Retina (tissue), 1 donor: ENCODE measurements around the gene CBX7.
"Not testable (repeated sequence)": the region's sequence is repeated elsewhere in the genome, so short reads cannot be mapped to it uniquely, and the experiment has no call there.

ENCODE experiments used
- DNase-seq: peaks from one replicate; pipeline ENCODE4 v3.0.0-alpha.2; 2016

Gene CBX7

GRCh38 chr22:39173787-39174497 lies 21.5 kb upstream of the CBX7 start:
- DNase-seq: no peak

GRCh38 chr22:39173050-39173706 lies 20.7 kb upstream of the CBX7 start:
- DNase-seq: no peak

DNA sequence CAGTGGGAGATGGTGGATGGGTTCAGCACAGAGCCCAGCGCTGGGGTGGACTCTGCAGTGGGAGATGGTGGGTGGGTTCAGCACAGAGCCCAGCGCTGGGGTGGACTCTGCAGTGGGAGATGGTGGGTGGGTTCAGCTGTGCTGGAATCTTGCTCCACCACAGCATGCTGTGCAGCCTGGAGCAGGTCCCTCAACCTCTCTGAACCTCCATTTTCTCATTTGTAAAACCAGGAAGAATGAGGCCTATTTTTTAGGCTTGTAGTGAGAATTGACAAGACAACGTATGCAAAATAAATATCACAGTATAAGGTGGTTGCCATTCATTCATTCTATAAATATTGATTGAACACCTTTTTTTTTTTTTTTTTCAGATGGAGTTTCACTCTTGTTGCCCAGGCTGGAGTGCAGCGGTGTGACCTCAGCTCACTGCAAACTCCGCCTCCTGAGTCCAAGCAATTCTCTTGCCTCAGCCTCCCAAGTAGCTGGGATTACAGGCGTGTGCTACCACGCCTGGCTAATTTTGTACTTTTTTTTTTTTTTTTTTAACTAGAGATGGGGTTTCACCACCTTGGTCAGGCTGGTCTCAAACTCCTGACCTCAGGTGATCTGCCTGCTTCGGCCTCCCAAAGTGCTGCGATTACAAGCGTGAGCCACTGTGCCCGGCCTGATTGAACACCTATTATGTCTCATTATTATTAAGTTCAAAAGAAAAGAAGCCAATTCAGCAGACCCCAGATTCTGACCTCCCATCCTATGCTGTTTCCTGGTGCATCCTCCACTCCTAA lies 20.0 kb upstream of the CBX7 start:
- DNase-seq: not testable (repeated sequence)

DNA sequence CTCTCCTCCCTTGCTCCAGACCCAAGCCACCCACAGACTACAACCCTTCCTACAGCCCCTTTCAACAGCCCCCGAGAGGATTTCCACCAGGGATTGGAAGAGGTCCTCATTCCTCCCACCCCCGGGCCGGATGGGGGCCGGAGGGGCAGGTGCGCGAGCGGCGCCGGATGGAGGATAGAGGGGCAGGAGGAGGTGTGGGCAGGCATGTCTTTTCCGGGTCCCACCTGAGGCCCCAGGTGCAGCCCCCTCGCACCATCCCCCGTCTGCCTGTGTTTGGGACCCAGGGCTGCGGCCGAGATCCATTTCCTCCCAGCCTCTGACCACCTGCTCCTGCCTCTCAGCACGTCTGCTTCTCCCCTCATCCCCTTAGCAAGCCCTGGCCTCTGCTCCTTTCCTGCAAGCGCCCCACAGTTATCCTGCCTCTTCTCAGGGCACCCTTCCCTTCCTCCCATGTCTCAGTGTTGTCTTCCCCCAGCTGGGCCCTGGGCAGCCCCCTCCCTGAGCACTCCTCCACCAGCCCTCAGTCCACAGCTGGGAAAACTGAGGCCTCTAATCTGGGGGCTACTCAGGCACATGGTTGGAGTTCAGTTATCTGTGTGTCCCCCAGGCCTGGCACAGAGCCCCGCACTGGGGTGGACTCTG lies 19.3 kb upstream of the CBX7 start:
- no peak for DNase-seq

GRCh38 chr22:39170825-39171622 lies 18.5 kb upstream of the CBX7 start:
- DNase-seq: peak; percentile 92

DNA sequence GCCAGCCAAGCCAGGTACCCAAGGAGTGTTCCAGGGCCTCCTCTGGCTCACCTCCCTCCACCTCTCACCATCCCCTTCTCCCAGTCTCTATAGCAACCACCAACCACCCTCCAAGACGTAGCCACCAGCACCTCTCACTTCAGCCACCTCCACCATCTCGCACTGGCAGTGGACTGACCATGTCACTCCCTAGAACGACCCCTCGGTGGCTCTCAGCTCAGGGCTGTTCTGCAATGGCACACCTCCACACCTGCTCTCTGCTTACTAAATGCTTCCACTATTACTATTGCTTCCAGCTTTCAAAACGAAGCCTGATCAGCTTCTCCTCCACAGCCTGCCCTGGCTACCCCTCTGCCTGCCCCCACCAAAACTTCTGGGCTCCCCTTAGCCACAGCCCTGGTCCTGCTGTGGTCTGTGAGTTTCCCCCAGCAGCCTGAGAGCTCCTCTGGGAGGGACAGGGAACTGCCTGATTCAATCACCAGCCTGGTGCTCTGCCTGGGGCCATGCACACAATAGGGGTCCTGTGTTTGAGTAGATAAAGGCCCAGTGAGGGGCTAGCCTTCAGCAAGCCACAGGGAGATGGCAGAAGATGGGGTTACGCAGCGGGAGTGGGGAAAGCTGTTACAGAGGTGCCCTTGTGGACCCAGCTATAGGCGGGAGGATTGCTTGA lies 17.5 kb upstream of the CBX7 start:
- DNase-seq: no peak

- no peak for DNase-seq
Measured at GRCh38 chr22:39166547-39166946, 14.1 kb upstream of the CBX7 start.

DNA sequence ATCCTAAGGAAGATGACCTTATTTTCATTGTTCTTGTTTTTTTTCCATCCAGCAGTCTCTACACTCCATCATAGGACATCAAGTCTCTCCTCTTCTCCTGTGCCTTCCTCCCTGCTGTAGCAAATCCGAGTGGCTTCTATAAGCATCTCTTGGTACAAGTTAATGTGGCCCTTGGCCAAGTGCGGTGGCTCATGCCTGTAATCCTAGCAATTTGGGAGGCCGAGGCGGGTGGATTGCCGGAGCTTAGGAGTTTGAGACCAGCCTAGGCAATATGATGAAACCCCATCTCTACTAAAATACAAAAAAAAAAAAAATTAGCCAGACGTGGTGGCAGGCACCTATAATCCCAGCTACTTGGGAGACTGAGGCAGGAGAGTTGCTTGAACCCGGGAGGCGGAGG lies 3.6 kb upstream of the CBX7 start:
- DNase-seq: not testable (repeated sequence)

DNA sequence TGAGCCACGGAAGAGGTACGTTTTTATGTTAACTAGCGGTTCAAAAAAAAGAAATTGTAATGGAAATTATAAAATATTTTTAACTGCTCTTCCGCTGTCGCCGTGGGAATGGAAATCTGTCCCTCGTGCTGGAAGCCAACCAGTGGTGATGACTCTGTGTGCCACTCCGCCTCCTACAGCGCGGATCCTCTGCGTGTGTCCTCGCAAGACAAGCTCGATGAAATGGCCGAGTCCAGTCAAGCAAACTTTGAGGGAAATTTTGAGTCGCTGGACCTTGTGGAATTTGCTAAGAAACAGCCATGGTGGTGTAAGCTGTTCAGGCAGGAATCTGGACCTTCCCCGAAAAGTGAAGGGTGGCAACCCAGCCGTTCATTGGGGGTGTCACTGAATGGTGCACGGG lies 2.9 kb upstream of the CBX7 start:
- no peak for DNase-seq

GRCh38 chr22:39153220-39153717 lies 789 bp upstream of the CBX7 start:
- no peak for DNase-seq

DNA sequence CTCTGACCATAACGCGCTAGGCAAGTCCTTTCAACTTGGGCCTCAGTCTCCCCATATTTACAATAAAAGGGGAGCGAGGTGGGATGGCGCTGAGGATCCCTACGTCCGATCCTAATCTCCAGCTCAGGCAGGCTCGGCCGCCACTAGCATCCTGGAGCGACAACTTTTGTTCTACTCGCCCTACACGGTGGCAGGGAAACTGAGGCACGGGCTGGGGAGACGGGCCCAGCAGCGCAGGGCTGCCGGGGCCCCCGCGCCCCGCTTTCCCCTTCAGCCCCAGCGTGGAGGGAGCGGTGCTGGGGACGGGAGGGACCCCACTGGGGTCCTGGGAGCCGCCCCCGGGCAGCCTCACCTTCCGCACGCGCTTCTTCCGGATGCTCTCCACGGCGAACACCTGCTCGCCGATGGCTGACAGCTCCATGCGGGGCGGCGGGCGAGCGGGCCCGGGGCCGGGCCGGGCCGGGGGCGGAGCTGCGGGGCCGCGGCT lies 413 bp downstream of the CBX7 start:
- DNase-seq: no peak

DNA sequence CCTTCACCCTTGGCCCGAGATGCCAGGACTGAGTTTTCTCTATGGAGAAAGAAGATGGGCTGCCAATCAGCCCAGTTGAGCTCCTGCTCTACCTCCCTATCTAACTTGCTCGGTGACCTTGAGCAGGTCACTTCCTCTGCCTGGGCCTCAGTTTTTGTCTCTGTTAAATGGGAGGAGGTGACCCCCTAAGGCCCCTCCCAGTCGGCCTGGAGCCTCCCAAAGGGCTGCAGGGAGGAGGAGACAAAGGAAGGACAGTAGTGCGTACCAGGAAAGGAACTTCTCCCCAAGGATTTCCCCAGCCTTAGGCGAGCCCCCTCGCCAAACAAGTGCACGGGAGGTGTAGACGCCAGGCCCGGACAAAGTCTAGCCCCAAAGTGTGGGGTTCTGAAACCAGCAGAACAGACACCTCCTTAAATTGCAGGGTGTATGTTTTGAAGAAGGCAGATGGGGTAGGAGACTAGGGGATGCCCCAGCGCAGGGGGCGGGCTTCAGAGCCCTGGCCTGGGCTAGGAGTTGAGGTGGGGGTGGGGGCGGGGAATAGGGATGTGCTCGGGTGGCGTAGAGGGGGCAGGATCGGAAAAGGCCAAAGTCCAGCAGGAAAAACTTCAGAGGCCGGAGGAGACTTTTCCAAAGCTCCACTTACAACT lies 1.0 kb downstream of the CBX7 start:
- no peak for DNase-seq

DNA sequence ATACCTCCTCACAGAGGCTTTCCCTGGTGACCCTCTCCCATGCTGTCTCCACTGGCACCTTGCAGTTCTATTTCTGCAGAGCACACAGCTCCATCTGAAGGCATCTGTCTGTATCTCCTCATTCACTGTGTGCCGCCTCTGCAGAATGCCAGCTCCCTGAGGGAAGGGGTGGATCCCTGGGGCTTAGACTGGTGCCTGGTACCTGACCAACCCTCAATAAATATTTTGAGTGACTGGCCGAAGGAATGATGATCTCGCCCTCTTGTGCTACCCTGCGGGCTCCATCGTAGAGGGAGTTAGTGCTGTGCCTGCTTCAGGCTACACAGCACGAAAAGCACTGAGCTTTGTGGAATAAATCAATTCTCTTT lies 1.6 kb downstream of the CBX7 start:
- no peak for DNase-seq

GRCh38 chr22:39149915-39150847 lies 2.3 kb downstream of the CBX7 start:
- no peak for DNase-seq

- no peak for DNase-seq
Measured at GRCh38 chr22:39148727-39149535, 3.5 kb downstream of the CBX7 start.

- DNase-seq: no peak
Measured at GRCh38 chr22:39148026-39148726, 4.3 kb downstream of the CBX7 start.

DNA sequence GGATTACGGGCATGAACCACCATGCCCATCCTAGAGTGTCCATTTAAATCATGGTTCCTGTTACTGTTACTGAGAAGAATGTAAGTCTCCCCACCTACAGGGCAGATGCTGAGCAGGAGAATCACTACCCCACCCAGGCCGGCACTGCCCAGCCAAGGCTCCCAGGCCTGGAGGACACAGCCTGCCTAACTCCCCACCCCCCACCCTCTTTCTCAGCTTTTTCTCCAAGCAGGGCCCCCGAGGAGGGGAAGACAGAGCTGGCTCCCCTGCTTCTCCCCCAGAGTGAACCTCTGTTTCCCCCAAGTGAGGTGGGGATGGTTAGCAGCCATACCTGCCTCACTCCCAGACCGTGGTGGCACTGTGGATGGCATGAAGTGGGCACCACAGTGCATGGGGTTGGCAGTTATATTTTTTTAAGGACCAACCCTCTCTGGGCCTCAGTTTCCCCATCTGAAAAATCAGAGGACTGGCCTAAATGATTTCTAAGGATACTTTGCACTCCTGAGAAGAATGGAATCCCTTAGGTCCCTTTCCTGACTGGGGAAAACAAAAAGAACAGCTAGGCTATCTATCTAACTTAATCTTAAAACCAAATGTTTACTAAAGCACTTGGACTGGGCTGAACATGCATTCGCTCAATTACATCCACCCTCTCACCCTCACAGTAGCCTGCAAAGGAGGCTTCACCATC lies 5.0 kb downstream of the CBX7 start:
- DNase-seq: no peak
